ENCODE results near the gene MROH9. TPM values are rescaled to one million over a fixed set of nuclear protein-coding genes. Genes with fewer than 3 reads are reported as not detected.

MROH9 gene
- total RNA-seq, 1 experiment from 2014 or later = not detected

GRCh38 chr1:170987424-170987823 is 52.1 kb downstream of the MROH9 start:
- WGBS (ENCODE audit: extremely low coverage, insufficient read length, low lambda C conversion rate) = 100% methylated on average over 1 of the region's 5 CpGs
- Histone ChIP-seq H4K5ac (ENCODE audit: insufficient read length, low read depth, low read length) (no peak overlapping the region), H3K79me1 (ENCODE audit: insufficient read depth, low read depth, low read length, poor library complexity, severe bottlenecking) (no peaks in the 10 kb centered on the region), H3K9me3 (ENCODE audit: control insufficient read depth, low read depth, low read length) (no peaks in the 10 kb centered on the region), H3K14ac (ENCODE audit: insufficient read depth, low read length) (no peak overlapping the region), H3K27ac (ENCODE audit: insufficient read length, low read depth, low read length) (no peak overlapping the region), H3K4ac (ENCODE audit: low read depth, low read length) (no peak overlapping the region), H2BK12ac (ENCODE audit: insufficient read length, low read depth, low read length) (no peak overlapping the region), H4K91ac (ENCODE audit: insufficient read length, low read depth, low read length) (no peak overlapping the region), H2AFZ (ENCODE audit: low read length) (no peak overlapping the region), H2BK5ac (ENCODE audit: insufficient read length, low read length) (no peak overlapping the region), H3K4me1 (ENCODE audit: insufficient read depth, low read length) (no peaks in the 10 kb centered on the region), H2BK20ac (ENCODE audit: low read depth, low read length, poor library complexity, severe bottlenecking) (no peak overlapping the region), H3T11ph (ENCODE audit: low read length) (no peak overlapping the region), H2BK120ac (ENCODE audit: low read depth, low read length, poor library complexity, severe bottlenecking) (no peak overlapping the region), H3K27me3 (ENCODE audit: insufficient read depth, low read length) (no peaks in the 10 kb centered on the region), H3K18ac (ENCODE audit: insufficient read length, low read depth, low read length) (no peak overlapping the region), H2BK15ac (ENCODE audit: low read depth, low read length) (no peak overlapping the region), H2AK5ac (ENCODE audit: insufficient read length, low read length) (no peak overlapping the region), H3K56ac (ENCODE audit: insufficient read length, low read depth, low read length) (no peak overlapping the region), H3K4me2 (ENCODE audit: insufficient read depth, insufficient read length, low read length) (no peak overlapping the region), H3K9ac (ENCODE audit: extremely low read depth, insufficient read length, low read length) (no peak overlapping the region), H4K8ac (replicated peaks; ENCODE audit: insufficient read length, low read depth, low read length) (no peak overlapping the region), H4K20me1 (ENCODE audit: control insufficient read depth, insufficient read depth, insufficient read length) (no peaks in the 10 kb centered on the region), H3K23me2 (ENCODE audit: insufficient read length, low read depth, low read length, poor library complexity, severe bottlenecking) (no peaks in the 10 kb centered on the region), H3K79me2 (ENCODE audit: insufficient read depth, low read length) (no peaks in the 10 kb centered on the region), H3K23ac (ENCODE audit: insufficient read length, low read depth, low read length) (no peak overlapping the region)
- Mint-ChIP-seq H3K27ac (no peak overlapping the region), H3K9me3 (no peaks in the 10 kb centered on the region), H3K4me3 (no peak overlapping the region), H3K4me1 (no peaks in the 10 kb centered on the region), H3K27me3 (ENCODE audit: low read depth) (no peaks in the 10 kb centered on the region), H3K36me3 (ENCODE audit: insufficient read depth in 1 of 3, low read depth in 3 of 3) (no peaks in the 10 kb centered on the region)
- no peak for TF ChIP-seq CTCF (conservative IDR thresholded peaks at IDR 0.05)
- DNase-seq = no peak
